H7 (cell line): ENCODE measurements around the gene REEP6. TPM values are rescaled to one million over a fixed set of nuclear protein-coding genes. Genes with fewer than 3 reads are reported as not detected.

Experiments
- DNase-seq: peaks from one replicate; pipeline ENCODE4 v3.0.0; 2012
- H3K27me3 ChIP-seq: 2 replicates; pipeline ENCODE4 v1.6.0; 2011; ENCODE audit warnings: mild to moderate bottlenecking, low read length; ENCODE audit not compliant: control insufficient read depth, insufficient read depth
- H3K36me3 ChIP-seq: replicated peaks from 2 replicates; pipeline ENCODE4 v1.5.1; 2011; ENCODE audit warnings: low read length; ENCODE audit not compliant: control insufficient read depth, insufficient read depth
- H3K4me3 ChIP-seq: 2 replicates; pipeline ENCODE4 v1.5.1; 2011; ENCODE audit warnings: low read depth, mild to moderate bottlenecking, control low read depth, low read length, moderate library complexity; ENCODE audit not compliant: insufficient read depth
- total RNA-seq: library from RNA; depleted of rRNA; stranded (reverse); fragments of >200 nt; shearing (Covaris generic); gene quantifications from 2 replicates; pipeline ENCODE4 v1.2.3, GENCODE V29; 2014

Gene REEP6
- total RNA-seq, 1 experiment from 2014 or later = 4.5 TPM

DNA sequence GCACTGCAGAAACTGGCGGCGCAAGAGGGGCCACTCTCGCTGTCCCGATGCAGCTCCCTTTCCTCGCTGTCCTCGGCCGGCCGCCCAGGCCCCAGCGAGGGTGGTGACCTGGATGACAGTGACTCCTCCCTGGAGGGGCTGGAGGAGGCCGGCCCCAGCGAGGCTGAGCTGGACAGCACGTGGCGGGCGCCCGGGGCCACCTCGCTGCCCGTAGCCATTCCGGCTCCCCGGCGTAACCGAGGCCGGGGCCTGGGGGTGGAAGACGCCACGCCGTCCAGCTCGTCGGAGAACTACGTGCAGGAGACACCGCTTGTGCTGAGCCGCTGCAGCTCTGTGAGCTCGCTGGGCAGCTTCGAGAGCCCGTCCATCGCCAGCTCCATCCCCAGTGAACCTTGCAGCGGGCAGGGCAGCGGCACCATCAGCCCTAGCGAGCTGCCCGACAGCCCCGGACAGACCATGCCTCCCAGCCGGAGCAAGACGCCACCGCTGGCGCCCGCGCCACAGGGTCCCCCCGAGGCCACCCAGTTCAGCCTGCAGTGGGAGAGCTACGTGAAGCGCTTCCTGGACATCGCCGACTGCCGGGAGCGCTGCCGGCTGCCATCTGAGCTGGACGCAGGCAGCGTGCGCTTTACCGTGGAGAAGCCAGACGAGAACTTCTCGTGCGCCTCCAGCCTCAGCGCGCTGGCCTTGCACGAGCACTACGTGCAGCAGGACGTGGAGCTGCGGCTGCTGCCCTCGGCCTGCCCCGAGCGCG is 24.3 kb upstream of the REEP6 start:
- peak; percentile 83 for DNase-seq
- Histone ChIP-seq H3K36me3 (no peaks in the 10 kb centered on the region), H3K4me3 (peak overlapping the region; percentile 12; the same call in 1 of the 2 replicates), H3K27me3 (peaks cover 66% of the 10 kb centered on the region)

DNA sequence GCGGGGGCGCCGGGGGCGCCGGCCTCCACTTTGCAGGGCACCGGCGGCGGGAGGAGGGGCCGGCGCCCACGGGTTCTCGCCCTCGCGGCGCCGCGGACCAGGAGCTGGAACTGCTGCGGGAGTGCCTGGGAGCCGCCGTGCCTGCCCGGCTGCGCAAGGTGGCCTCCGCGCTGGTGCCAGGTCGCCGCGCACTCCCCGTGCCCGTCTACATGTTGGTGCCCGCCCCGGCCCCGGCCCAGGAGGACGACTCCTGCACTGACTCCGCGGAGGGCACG is 23.8 kb upstream of the REEP6 start:
- Histone ChIP-seq H3K36me3 (no peaks in the 10 kb centered on the region), H3K4me3 (peak overlapping the region; percentile 12; the same call in 1 of the 2 replicates), H3K27me3 (peaks cover 71% of the 10 kb centered on the region)
- DNase-seq = no peak

DNA sequence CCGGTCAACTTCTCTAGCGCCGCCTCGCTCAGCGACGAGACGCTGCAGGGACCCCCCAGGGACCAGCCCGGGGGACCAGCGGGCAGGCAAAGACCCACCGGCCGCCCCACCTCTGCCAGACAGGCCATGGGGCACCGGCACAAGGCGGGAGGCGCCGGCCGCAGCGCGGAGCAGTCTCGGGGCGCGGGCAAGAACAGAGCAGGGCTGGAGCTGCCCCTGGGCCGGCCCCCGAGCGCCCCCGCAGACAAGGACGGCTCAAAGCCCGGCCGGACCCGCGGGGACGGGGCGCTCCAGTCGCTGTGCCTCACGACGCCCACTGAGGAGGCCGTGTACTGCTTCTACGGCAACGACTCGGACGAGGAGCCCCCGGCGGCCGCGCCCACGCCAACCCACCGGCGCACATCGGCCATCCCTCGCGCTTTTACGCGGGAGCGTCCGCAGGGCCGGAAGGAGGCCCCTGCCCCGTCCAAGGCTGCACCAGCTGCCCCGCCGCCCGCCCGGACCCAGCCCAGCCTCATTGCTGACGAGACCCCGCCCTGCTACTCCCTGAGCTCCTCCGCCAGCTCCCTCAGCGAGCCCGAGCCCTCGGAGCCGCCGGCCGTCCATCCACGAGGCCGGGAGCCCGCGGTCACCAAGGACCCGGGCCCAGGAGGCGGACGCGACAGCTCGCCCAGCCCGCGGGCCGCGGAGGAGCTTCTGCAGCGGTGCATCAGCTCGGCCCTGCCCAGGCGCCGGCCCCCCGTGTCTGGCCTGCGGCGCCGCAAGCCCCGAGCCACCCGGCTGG is 23.3 kb upstream of the REEP6 start:
- peak; percentile 89 for DNase-seq

DNA sequence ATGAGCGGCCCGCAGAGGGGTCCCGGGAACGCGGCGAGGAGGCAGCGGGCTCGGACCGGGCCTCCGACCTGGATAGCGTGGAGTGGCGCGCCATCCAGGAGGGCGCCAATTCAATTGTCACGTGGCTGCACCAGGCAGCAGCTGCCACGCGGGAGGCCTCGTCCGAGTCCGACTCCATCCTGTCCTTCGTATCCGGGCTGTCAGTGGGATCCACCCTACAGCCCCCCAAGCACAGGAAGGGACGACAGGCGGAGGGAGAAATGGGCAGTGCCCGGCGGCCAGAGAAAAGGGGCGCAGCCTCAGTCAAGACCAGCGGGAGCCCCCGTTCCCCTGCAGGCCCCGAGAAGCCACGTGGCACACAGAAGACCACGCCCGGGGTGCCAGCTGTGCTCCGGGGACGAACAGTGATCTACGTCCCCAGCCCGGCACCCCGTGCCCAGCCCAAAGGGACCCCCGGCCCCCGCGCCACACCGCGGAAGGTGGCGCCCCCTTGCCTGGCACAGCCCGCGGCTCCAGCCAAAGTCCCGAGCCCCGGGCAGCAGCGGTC is 22.6 kb upstream of the REEP6 start:
- H3K27me3 ChIP-seq = peaks cover 82% of the 10 kb centered on the region
- no peak overlapping the region; the same call in 1 of the 2 replicates for H3K4me3 ChIP-seq
- H3K36me3 ChIP-seq = no peaks in the 10 kb centered on the region
- DNase-seq = peak; percentile 75

More for the DNA sequence above, 23.3 kb upstream of the REEP6 start:
- H3K27me3 ChIP-seq = peaks cover 76% of the 10 kb centered on the region
- H3K36me3 ChIP-seq = no peaks in the 10 kb centered on the region
- no peak overlapping the region; the same call in 1 of the 2 replicates for H3K4me3 ChIP-seq

DNA sequence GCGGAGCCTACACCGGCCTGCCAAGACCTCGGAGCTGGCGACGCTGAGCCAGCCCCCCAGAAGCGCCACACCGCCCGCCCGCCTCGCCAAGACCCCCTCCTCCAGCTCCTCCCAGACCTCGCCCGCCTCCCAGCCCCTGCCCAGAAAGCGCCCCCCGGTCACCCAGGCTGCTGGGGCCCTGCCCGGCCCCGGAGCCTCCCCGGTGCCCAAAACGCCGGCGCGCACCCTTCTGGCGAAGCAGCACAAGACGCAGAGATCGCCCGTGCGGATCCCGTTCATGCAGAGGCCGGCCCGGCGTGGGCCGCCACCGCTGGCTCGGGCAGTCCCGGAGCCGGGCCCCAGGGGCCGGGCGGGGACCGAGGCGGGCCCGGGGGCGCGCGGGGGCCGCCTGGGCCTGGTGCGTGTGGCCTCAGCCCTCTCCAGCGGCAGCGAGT is 22.1 kb upstream of the REEP6 start:
- DNase-seq = peak; percentile 90
- H3K36me3 ChIP-seq = no peaks in the 10 kb centered on the region
- peaks cover 82% of the 10 kb centered on the region for H3K27me3 ChIP-seq
- no peak overlapping the region; the same call in 1 of the 2 replicates for H3K4me3 ChIP-seq

DNA sequence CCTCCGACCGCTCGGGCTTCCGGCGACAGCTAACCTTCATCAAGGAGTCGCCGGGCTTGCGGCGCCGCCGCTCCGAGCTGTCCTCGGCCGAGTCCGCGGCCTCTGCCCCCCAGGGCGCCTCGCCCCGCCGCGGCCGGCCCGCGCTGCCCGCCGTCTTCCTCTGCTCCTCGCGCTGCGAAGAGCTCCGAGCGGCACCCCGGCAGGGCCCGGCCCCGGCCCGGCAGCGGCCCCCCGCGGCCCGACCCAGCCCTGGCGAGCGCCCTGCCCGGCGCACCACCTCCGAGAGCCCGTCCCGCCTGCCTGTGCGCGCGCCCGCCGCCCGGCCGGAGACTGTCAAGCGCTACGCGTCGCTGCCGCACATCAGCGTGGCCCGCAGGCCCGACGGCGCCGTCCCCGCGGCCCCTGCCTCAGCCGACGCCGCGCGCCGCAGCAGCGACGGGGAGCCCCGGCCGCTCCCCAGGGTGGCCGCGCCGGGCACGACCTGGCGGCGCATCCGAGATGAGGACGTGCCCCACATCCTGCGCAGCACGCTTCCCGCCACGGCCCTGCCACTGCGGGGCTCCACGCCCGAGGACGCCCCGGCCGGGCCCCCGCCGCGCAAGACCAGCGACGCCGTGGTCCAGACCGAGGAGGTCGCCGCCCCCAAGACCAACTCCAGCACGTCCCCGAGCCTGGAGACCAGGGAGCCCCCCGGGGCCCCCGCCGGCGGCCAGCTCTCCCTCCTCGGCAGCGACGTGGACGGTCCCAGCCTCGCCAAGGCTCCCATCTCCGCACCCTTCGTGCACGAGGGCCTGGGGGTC is 21.5 kb upstream of the REEP6 start:
- H3K4me3 ChIP-seq = peak overlapping the region; percentile 39; the same call in 1 of the 2 replicates
- peak; percentile 87 for DNase-seq
- H3K36me3 ChIP-seq = no peaks in the 10 kb centered on the region
- peaks cover 82% of the 10 kb centered on the region for H3K27me3 ChIP-seq

DNA sequence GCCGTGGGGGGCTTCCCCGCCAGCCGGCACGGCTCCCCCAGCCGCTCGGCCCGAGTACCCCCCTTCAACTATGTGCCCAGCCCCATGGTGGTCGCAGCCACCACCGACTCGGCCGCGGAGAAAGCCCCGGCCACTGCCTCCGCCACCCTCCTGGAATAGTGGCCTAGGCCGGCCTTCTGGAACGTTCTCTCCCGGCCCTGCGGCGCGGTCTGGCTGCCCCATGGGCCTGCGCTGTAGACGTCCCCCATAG is 21.0 kb upstream of the REEP6 start:
- H3K27me3 ChIP-seq = peaks cover 80% of the 10 kb centered on the region

DNA sequence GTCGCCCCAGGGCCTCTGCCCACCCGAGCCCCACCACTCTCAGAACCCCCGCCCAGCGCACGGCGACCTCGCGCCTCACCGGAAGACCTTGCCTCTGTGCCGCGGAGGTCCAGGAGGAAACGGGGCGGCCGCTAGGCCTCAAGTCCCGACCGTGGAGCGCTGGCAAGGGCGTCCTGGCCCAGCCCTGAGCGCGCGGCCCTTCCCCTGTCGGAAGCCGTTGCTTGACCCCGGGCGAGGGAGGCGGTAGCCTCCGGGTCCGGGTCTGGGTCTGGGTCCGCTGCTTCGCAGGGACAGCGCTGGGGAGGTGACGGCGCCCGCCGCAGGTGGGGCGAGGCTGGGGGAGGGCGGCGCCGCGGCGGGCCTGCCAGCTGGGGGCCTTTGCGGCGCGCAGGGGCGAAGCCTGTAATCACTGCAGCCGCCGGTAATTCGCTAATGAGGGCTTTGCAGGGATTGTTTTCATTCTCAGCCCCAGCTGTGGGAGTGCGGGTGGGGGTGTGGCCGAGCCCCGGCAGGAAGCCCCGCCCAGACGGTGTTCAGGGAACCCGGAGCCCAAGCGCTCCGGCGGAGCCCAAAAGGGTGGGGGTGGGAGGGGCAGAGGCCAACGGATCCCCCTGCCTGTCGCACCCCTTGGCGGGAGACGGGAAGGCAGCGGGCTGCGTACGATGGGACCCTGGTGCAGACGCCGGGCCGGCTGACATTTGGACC is 20.5 kb upstream of the REEP6 start:
- DNase-seq = peak; percentile 97
- Histone ChIP-seq H3K36me3 (no peaks in the 10 kb centered on the region), H3K4me3 (peak overlapping the region; percentile 39), H3K27me3 (peaks cover 76% of the 10 kb centered on the region)

More for the DNA sequence above, 21.0 kb upstream of the REEP6 start:
- no peaks in the 10 kb centered on the region for H3K36me3 ChIP-seq
- peak; percentile 81 for DNase-seq
- peak overlapping the region; percentile 39 for H3K4me3 ChIP-seq

DNA sequence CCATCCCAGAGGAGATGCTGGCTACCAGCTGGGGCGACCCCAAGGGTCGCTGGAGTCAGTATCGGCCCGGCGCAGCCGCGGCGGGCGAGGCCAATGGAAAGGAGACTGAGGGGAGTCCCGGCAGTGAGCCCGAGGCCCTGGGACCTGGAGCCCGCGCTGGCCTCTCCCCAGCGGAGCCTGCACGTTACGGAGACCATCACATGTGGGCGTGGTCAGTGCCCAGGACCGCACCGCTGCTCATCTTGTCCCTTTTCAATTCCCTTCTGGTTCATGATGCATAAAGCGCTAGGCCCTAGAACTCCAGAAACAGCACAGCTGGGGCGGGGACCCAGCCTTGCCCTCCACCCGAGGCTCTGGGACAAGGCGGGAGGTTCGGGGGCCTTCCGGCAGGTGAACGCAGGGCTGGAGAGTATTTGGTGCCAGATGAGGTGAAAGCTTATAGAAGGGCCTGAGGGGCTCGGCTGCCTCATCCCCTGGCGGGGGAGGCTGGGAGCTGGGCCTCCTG is 19.9 kb upstream of the REEP6 start:
- Histone ChIP-seq H3K36me3 (no peaks in the 10 kb centered on the region), H3K4me3 (peak overlapping the region; percentile 36), H3K27me3 (peaks cover 70% of the 10 kb centered on the region)
- DNase-seq = peak; percentile 95

DNA sequence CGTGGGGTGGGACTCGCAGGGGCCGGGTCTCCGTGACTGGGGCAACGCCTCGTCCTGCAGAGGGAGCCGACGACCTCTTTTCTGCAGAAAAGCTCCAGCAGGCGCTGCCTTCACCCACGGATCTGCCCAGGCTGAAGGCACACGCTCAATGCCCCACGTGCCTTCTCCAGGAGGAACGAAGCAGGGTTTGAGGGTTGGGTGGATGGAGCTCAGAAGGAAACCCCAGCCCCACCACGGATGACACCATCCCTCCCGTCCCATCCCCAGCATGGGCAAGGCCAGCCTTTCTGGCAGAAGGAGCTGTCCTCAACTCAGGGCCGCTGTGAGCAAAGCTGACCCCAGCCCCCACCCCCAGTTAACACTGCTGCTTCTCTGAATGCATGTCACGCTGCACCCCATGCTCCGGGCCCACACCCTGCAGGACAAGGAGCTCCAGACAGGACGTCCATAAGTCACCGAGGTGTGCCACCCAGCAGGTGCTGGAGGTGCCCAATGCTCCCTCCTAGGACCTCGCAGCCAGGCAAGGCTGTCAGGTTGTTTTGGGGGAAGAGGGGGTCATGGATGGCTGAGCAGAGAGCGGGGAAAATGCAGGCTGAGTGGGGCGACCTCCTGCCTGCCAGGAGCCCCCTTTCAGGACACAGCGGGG is 19.3 kb upstream of the REEP6 start:
- no peak for DNase-seq
- peaks cover 65% of the 10 kb centered on the region for H3K27me3 ChIP-seq
- no peaks in the 10 kb centered on the region for H3K36me3 ChIP-seq
- H3K4me3 ChIP-seq = no peak overlapping the region

DNA sequence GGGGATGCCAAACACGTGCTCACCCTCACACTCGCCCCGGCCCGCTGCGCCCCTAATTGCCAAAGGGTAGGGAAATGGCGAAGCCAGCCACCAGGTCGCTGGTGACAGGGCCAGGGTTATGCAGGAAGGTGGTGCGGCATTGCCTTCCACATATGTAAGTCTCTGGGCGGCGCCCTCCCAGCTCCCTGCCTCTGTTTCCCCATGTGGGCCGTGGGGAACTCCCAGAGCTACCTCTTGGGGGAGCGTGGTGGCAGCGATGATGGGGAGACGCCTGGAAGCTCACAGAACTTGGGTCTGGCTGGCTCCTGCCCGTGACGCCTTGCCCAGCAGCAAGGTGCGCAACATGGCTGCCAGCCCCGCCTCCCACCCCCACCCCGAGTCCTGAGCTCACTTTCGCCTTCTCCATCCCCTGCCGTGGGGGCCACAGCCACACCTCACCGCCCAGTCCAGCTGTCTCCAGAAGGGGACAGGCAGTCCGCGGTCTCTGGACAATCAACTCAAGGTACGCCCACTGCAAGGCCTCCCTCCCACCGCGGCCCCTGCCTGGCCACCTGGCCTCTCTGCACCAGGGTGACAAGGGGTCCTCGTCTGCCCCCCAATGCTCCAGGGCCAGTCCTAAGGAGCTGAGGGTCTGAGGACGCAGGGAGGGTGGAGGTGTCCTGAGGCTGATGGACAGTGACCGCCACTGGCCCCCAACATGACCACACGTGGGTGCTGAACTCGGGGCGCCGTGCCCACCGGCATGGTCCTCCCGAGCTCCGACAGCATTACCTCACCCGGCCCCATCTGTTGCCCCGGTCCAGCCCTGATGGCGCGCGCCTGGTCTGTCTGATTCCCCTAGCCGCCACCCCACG is 18.5 kb upstream of the REEP6 start:
- Histone ChIP-seq H3K27me3 (peaks cover 56% of the 10 kb centered on the region), H3K36me3 (peaks cover 2% of the 10 kb centered on the region), H3K4me3 (no peak overlapping the region)
- peak; percentile 71 for DNase-seq

DNA sequence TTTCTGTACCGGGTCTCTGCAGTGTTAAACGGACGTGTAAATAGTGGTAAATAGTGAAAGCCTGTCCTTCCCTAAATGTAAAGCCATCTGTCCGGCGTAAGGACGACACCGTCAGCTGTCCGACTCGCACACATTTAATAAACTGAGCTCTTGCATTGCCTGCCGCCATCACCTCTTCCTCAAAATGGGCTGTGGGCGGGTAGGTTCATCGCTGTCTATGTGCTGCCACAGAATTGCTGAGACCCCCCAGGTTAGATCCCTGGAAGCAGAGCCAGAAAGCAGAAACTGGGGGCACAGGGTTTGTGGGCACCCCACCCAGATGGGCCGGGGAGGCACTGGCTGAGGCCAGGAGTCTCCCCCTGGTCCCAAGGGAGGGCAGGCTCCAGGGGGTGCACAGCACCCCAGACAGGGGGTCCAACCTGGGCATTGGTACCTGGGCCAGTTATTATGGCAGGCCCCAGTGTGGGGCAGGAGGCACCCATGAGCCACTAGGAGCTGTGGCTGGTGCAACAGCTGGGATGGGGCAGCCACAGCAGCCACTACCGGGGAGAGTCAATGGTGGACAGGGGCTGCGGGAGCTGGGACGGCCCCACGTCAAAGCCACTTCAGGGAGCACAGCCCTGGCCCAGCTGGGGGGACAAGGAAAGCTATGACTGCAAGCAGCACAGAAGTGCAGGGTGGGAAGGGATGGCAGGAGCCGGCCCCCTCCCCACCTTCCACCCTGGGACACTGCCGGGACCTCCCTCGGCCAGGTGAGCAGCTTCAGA is 17.7 kb upstream of the REEP6 start:
- Histone ChIP-seq H3K36me3 (peaks cover 2% of the 10 kb centered on the region), H3K27me3 (peaks cover 48% of the 10 kb centered on the region), H3K4me3 (no peak overlapping the region)
- DNase-seq = no peak
